Left lobe of liver (tissue), 2 donors: ENCODE measurements around the gene TRIM61. TPM values are rescaled to one million over a fixed set of nuclear protein-coding genes. Genes with fewer than 3 reads are reported as not detected.
A peak's percentile ranks its signal among the peaks of the same experiment; 100 is the strongest.
"Not testable (repeated sequence)": the region's sequence is repeated elsewhere in the genome, so short reads cannot be mapped to it uniquely, and the experiment has no call there.

Experiments
- ATAC-seq: fragments of 200-7000 bp; cut with Tn5 transposase; one replicate; pipeline ENCODE4 v1.9.1; 2020; ENCODE audit warnings: mild to moderate bottlenecking, moderate library complexity
- DNase-seq: peaks from one replicate; pipeline ENCODE4 v3.0.0-alpha.2; 2020; ENCODE audit warnings: low spot score
- total RNA-seq: library from RNA; stranded (reverse); gene quantifications from one replicate; pipeline ENCODE4 v1.2.1, GENCODE V29; 2021
- donor health status: DM: no; HTN: no; CAD: no; lungs with moderate emphysema.
- donor health status: DM: no; HTN: yes; CAD: no.

Gene TRIM61
- 0.15 TPM for total RNA-seq

DNA sequence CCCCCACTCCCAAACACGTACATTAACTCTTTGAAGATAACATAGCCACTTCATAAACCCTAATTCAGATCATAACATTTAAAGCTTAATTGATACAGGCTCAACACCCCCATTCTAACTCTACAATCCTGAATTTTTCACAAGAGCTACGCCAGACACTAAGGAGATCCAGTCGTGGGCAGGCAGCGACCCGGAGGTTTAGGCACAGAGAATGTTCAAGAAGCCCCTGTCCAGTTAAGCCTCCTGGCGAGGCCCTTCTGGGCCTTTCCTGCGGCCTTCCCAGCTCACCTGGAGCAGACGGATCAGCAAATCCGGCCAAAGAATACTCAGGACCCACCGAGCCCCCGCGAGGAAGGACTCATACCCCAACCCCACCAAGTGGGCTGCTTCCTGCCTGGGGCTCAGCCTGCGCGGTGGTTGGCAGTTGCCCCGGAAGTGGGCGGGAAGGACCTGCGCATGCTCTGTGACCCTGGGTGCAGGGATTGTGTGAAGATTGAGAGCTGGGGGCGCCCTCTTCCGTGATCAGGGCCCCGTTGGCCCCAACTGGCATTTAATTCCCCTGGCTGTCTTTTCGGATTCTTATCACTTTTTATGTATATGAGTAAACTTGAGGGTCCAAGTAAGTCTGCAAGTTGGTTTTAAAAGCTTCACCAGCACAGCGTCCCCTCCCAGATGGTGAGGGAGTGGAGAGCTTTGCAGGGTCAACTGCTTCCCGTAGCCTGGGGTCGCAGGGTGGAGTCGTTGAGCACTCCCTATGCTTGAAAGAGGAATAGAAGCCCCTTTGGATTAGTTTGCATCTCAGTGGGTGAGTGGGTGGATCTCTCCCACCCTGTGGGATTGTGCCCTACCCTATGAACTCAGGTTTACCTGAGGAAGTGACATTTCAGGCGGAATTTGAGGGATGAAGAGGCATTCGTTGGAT, at the start of gene TRIM61:
Gene TRIM61, minus strand, starts transcription at position 415 of the 922 bp plus-strand sequence. CDS start 7,655 bp downstream, outside the sequence.
- DNase-seq, result no peak
- ATAC-seq, result no peak

GRCh38 chr4:165025782-165026181, 48.3 kb upstream of the TRIM61 start:
- not testable (repeated sequence) for DNase-seq, ATAC-seq

DNA sequence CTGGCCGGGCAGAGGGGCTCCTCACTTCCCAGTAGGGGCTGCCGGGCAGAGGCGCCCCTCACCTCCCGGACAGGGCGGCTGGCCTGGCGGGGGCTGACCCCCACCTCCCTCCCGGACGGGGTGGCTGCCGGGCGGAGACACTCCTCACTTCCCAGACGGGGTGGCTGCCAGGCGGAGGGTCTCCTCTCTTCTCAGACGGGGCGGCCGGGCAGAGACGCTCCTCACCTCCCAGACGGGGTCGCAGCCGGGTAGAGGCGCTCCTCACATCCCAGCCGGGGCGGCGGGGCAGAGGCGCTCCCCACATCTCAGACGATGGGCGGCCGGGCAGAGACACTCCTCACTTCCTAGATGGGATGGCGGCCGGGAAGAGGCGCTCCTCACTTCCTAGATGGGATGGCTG, 42.5 kb upstream of the TRIM61 start:
- DNase-seq, ATAC-seq: not testable (repeated sequence)

DNA sequence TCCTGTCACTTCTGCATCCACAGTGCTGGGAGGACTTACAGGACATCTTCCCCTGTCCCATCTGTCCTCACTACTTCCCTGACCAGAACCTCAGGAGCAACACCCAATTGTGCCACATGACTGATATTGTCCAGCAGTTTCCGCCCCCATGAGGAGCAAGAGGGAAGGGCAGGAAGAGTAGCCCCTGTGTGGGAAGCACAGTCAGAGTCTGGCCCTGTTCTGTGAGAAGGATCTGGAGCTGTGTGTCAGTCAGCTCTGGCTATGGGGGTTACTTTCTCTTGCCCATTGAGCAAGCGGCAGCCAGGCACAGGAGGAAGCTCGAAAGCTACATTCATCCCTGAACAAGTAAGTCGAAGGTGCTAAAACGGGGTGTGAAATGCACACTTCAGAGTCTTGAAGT, 39.5 kb upstream of the TRIM61 start:
- peak; percentile 37 for ATAC-seq
- DNase-seq, result no peak

DNA sequence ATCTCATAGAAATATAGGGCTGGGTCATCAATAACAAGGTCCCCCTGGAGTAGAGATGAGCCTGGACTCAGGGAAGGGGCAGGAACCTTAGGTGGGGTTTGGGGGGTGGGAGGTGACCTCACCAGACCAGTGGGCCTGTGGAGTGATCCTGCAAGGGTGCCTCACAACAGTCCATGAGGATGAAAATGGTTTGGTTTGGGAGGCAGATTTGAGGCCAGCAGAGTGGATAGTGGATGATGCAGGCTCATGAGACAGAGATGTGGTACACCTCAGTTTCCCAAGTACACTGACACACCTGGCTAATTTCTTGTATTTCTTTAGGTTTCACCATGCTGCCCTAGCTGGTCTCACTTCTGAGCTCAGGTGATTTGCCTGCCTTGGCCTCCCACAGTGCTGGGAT, 36.2 kb upstream of the TRIM61 start:
- ATAC-seq (no peak), DNase-seq (no peak)

GRCh38 chr4:165011403-165011802, 33.9 kb upstream of the TRIM61 start:
- no peak for ATAC-seq
- DNase-seq, result no peak

GRCh38 chr4:165010991-165011390, 33.5 kb upstream of the TRIM61 start:
- DNase-seq, result no peak

GRCh38 chr4:165010487-165010886, 33.0 kb upstream of the TRIM61 start:
- no peak for DNase-seq
- no peak for ATAC-seq

More at GRCh38 chr4:165010991-165011390, 33.5 kb upstream of the TRIM61 start:
- no peak for ATAC-seq

DNA sequence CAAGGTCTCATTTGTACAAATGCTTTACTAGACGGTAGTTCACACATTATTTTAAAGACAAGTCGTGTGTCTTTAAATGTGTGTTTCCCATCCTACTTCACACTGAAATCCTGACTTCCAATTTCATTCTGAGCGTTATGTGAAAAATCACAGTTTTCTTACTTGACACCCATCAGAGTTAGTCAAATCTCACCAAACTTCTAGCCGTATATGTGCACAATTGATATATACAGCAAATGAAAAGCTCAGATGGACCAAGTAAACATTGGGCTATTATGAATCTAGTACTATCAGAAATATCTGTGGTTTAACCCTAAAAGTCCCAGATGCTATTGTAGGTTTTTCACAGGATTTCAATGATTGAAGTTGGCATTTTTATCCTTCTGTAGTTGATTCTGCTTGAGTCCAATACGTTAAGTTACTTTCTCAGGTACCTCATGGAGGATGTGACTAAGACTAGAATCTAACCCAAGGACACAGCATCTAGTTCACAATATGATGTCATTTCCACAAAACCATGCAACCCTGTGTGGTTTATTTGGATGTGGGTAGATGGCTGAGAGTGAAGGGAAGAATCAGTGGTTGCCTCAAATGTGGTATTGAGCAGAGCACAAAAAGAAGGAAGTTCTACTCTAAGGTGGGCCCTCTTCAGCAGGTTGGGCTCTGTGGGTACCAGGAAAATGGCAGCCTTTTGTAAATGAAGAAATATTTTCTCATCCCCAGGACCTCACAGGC, 32.2 kb upstream of the TRIM61 start:
- DNase-seq (no peak), ATAC-seq (no peak)

DNA sequence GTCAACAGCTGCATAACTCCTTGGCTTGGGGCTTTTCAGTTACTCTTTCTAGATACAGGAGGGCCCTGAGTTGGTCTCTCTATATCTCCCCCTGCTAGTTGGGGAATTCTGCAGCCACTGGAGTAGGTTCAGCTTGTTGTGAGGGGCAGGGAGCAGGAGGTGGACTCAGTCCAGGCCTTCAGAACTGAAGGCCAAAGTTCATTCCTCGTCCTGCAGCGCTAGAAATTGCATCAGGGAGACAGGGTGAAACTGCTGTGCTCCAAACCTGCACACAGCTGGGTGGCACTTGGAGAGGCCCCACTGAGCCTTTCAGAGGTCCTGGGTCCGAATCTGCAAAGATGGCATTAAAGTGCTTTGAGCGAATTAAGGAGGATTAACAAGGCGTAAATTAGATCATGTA, 29.4 kb upstream of the TRIM61 start:
- DNase-seq (no peak), ATAC-seq (peak; percentile 58)

- ATAC-seq (no peak), DNase-seq (no peak)
Measured at GRCh38 chr4:165006456-165006855, 29.0 kb upstream of the TRIM61 start.

DNA sequence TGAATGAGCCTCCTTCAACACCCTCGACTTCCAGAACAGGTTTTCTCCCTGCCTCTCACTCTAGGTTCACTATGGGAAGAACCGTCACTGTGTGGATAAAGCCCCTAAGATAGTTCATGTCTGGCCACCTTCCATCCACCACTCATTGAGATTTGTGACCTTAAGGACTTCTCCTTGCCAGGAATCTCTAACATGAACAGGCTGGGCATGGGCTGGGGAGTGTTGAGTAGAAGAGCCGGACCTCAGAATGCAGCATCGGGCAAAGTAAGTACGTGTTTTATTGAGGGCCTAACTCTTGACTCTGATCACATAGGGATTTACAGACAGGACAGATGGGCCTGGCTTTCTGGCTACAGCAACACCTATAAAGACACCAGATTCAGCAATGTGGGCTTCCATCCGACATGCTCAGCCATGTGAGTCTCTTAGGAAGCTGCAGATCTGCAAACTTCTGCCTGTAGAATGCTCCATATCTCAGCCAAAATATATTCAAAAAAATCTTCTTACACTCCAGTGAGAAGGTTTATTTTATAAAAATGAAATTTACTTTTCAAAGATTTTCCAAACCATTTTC, 28.0 kb upstream of the TRIM61 start:
- ATAC-seq (no peak), DNase-seq (no peak)

- DNase-seq, ATAC-seq: not testable (repeated sequence)
Measured at GRCh38 chr4:165001957-165002356, 24.5 kb upstream of the TRIM61 start.

GRCh38 chr4:164998526-164999080, 21.1 kb upstream of the TRIM61 start:
- not testable (repeated sequence) for DNase-seq, ATAC-seq

- ATAC-seq (no peak), DNase-seq (no peak)
Measured at GRCh38 chr4:164997941-164998340, 20.5 kb upstream of the TRIM61 start.

DNA sequence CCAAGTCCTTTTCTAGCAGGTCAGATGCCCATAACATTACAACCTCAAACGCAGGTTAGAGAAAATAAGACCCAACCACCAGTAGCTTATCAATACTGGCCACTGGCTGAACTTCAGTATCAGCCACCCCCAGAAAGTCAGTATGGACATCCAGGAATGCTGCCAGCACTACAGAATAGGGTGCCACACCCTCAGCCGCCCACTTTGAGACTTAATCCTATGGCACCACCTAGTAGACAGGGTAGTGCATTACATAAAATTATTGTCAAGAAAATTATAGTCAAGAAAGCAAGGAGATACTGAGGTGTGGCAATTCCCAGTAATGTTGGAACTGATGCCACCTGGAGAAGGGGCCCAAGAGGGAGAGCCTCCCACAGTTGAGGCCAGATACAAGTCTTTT, 19.9 kb upstream of the TRIM61 start:
- ATAC-seq, result no peak
- no peak for DNase-seq

DNA sequence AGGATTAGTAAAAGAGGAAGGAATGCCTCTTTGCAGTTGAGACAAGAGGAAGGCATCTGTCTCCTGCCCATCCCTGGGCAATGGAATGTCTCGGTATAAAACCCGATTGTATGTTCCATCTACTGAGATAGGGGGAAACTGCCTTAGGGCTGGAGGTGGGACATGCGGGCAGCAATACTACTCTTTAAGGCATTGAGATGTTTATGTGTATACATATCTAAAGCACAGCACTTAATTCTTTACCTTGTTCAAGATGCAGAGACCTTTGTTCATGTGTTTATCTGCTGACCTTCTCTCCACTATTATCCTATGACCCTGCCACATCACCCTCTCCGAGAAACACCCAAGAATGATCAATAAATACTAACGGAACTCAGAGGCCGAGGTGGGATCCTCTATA, 18.7 kb upstream of the TRIM61 start:
- not testable (repeated sequence) for ATAC-seq, DNase-seq

DNA sequence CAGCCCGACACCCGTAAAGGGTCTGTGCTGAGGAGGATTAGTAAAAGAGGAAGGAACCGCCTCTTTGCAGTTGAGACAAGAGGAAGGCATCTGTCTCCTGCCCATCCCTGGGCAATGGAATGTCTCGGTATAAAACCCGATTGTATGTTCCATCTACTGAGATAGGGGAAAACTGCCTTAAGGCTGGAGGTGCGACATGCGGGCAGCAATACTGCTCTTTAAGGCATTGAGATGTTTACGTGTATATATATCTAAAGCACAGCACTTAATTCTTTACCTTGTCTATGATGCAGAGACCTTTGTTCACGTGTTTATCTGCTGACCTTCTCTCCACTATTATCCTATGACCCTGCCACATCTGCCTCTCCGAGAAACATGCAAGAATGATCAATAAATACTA, 13.3 kb upstream of the TRIM61 start:
- ATAC-seq, DNase-seq: not testable (repeated sequence)

- DNase-seq, result no peak
- no peak for ATAC-seq
Measured at GRCh38 chr4:164989471-164989870, 12.0 kb upstream of the TRIM61 start.

DNA sequence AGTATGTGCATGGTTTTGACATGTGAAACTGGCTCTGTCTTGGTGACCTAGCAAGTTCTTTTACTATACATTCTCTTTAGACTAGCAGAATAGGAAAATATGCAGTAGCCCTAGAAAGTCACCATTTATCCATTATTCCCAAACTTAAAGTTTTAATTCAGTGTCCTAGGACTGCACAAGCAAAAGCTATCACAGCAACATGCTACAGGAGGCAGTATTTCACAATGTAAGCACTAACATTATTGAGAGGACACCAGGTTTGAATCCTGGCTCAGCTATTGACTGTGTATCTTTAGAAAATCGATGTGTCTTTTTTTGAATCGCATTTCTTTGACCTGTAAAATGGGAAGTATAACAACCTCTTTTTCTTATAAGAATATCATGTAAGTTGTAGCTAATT, 5.5 kb downstream of the TRIM61 start:
- not testable (repeated sequence) for DNase-seq, ATAC-seq

DNA sequence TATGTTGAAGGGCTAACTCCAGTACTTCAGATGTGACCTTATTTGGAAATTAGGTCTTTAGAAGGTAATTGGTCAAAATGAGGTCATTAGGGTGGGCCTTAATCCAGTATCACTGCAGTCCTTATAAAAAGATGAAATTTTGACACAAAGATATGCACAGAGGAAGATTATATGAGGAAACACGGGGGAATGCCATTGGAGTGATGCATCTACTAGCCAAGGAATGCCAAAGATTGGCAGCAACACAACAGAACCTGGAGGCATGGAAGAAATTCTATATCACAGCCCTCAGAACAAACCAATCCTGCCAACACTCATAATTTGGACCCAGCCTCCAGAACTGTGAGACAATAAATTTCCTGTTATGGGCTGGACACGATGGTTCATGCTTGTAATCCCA, 17.6 kb downstream of the TRIM61 start:
- no peak for DNase-seq
- no peak for ATAC-seq
